Retinal pigment epithelial cell (primary cell): ENCODE results near the gene EME2.

Source experiments
- DNase-seq: peaks from one replicate; pipeline ENCODE4 v3.0.0-alpha.2; 2010; ENCODE audit warnings: low read depth
- H3K4me3 ChIP-seq: 2 replicates; pipeline ENCODE4 v1.5.1; 2011; ENCODE audit warnings: mild to moderate bottlenecking, low read length, control low read depth, moderate library complexity
- TF ChIP-seq, protein P1 (sequence below): conservative IDR thresholded peaks from 2 replicates; pipeline ENCODE4 v1.5.1; 2011; ENCODE audit warnings: low read depth, low read length, control low read depth, inconsistent platforms

EME2 gene

GRCh38 chr16:1787056-1787321 is 14.4 kb downstream of the EME2 start:
- H3K4me3 ChIP-seq: no peak overlapping the region
- DNase-seq: no peak
- TF ChIP-seq, protein P1, sequence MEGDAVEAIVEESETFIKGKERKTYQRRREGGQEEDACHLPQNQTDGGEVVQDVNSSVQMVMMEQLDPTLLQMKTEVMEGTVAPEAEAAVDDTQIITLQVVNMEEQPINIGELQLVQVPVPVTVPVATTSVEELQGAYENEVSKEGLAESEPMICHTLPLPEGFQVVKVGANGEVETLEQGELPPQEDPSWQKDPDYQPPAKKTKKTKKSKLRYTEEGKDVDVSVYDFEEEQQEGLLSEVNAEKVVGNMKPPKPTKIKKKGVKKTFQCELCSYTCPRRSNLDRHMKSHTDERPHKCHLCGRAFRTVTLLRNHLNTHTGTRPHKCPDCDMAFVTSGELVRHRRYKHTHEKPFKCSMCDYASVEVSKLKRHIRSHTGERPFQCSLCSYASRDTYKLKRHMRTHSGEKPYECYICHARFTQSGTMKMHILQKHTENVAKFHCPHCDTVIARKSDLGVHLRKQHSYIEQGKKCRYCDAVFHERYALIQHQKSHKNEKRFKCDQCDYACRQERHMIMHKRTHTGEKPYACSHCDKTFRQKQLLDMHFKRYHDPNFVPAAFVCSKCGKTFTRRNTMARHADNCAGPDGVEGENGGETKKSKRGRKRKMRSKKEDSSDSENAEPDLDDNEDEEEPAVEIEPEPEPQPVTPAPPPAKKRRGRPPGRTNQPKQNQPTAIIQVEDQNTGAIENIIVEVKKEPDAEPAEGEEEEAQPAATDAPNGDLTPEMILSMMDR: no peak

GRCh38 chr16:1787322-1788094 is 14.9 kb downstream of the EME2 start:
- no peak overlapping the region for H3K4me3 ChIP-seq
- DNase-seq: no peak
- TF ChIP-seq, protein P1: no peak

GRCh38 chr16:1788095-1788707 is 15.6 kb downstream of the EME2 start:
- TF ChIP-seq, protein P1: no peak
- DNase-seq: no peak
- H3K4me3 ChIP-seq: no peak overlapping the region

DNA sequence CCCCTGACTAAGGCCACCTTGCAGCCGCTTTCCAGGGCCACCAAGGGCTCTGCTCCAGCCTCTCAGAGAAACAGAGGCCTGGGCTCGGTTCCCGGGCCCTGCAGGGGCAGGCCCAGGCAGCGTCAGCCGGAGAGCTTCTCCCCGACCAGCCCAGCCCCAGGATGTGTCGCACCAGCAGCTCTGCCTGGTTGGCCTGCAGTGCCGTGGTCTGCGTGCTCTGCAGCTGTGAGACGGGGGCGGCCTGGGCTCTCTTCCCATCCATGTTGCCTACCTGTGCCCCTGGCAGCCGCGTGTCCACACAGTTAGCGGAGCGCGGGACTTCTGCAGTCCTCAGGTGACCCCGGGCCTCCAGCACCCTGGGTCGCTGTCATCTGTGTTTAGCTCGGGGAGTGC is 16.1 kb downstream of the EME2 start:
- no peak for DNase-seq
- TF ChIP-seq, protein P1: no peak

GRCh38 chr16:1789643-1790045 is 17.0 kb downstream of the EME2 start:
- TF ChIP-seq, protein P1: no peak
- no peak for DNase-seq
- no peak overlapping the region for H3K4me3 ChIP-seq

More for the DNA sequence above, 16.1 kb downstream of the EME2 start:
- H3K4me3 ChIP-seq: no peak overlapping the region

DNA sequence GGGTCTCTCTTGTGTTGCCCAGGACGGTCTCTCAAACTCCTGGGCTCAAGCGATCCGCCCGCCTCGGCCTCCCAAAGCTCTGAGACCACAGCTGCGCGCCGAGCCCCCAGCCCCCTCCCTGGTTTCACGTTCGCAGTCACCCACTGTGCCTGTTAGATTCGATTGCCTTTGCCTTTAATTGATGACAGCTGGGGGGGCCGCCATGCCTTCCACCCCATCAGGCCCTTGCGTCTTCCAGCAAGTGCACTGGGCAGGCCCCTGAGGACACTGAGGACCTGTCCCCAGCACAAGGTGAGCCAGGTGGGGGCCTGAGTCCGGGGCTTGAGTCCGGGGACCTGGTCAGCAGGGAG is 17.6 kb downstream of the EME2 start:
- TF ChIP-seq, protein P1: no peak
- H3K4me3 ChIP-seq: no peak overlapping the region
- no peak for DNase-seq

DNA sequence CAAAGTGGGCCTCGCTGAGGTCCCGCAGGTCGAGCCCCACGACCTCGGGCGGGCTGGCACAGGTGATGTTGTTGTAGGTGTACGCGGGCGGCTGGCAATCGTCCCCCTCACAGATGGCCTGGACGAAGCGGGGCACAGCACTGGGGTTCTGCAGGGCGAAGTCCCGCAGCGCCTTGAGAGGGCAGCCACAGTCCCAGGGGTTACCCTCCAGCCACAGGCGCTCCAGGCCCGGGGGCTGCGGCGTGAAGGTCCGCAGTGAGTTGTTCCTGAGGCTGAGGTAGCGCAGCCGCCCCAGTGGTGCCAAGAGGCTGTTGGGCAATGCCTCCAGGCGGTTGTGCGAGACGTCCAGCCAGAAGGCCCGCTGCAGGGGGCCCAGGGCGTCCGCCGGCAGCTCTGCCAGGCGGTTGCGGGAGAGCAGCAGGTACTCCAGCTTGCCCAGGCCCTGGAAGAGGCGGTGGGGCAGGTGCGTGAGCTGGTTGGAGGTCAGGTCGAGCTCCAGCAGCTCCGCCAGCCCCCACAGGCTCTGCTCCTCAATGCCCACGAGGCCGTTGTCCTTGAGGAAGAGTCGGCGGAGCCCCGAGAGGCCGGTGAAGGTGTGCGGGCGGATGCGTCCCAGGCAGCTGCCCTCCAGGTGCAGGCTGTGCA is 18.1 kb downstream of the EME2 start:
- DNase-seq: no peak
- TF ChIP-seq, protein P1: no peak
- no peak overlapping the region for H3K4me3 ChIP-seq
